HepG2 (cell line): ENCODE results near the gene ESR1. TPM values are rescaled to one million over a fixed set of nuclear protein-coding genes. Genes with fewer than 3 reads are reported as not detected.

ENCODE experiments used
- ATAC-seq: fragments of 200-7000 bp; cut with Tn5 transposase; 3 replicates; pipeline ENCODE4 v1.9.1; 2020; ENCODE audit warnings: mild to moderate bottlenecking, moderate library complexity
- BruUV-seq: library from RNA; stranded (reverse); fragments of 400-500 nt; replicated peaks from 2 replicates; lab custom pipeline; 2021; lab: Mats Ljungman, UMichigan
- CTCF ChIA-PET: fragments of 300-600 bp; formaldehyde crosslinking; extraction: SDS; loops from one replicate; lab custom pipeline; 2021; ENCODE audit warnings: low total read pairs, inconsistent platforms, low intra/inter-chr PET ratio; lab: Yijun Ruan, JAX
- POLR2A ChIA-PET: fragments of 350-600 bp; sonication (Branson Sonifier 250); formaldehyde crosslinking; loops from one replicate; lab custom pipeline; 2020; ENCODE audit warnings: antibody characterized with exemption, inconsistent platforms; lab: Yijun Ruan, JAX
- DNase-seq: peaks from one replicate; pipeline ENCODE4 v3.0.0-alpha.2; 2015; ENCODE audit warnings: low spot score
- FAIRE-seq: peaks from 3 replicates; lab custom pipeline; 2011; peaks lifted over from hg19 to GRCh38; lab: Jason Lieb, UNC
- H2AFZ ChIP-seq: one replicate; pipeline ENCODE4 v1.6.1; 2011; ENCODE audit warnings: low read length, inconsistent platforms
- H3K27ac ChIP-seq: fragments of 300-600 bp; 3 replicates; pipeline ENCODE4 v1.8.0; 2011; ENCODE audit warnings: mixed run types, mild to moderate bottlenecking, mixed read lengths, low read length, inconsistent platforms; ENCODE audit not compliant: insufficient read depth; ENCODE audit errors: extremely low read length
- H3K27me3 ChIP-seq, 2 experiments: fragments of 200-600 bp in 1 of 2; 2 replicates in 1 of 2; 3 replicates in 1 of 2; pipeline versions ENCODE4 v1.6.0 to v1.8.0; 2011; ENCODE audit warnings: low read length in 2 of 2, mild to moderate bottlenecking in 2 of 2, moderate library complexity in 2 of 2, inconsistent platforms in 1 of 2; ENCODE audit not compliant: insufficient read depth in 2 of 2, control insufficient read depth in 1 of 2
- H3K36me3 ChIP-seq, 2 experiments: fragments of 200-600 bp in 1 of 2; replicated peaks in 1 of 2; 2 replicates in 1 of 2; 3 replicates in 1 of 2; pipeline versions ENCODE4 v1.5.1 to v1.8.0; 2011; ENCODE audit warnings: low read length in 2 of 2, inconsistent platforms in 1 of 2; ENCODE audit not compliant: insufficient read depth in 2 of 2, control insufficient read depth in 1 of 2
- H3K4me1 ChIP-seq: 2 replicates; pipeline ENCODE4 v1.5.1; 2012; ENCODE audit warnings: low read length, inconsistent platforms; ENCODE audit not compliant: insufficient read depth
- H3K4me2 ChIP-seq: 2 replicates; pipeline ENCODE4 v1.6.0; 2011; ENCODE audit warnings: low read depth, low read length, inconsistent platforms
- H3K4me3 ChIP-seq, 3 experiments: fragments of 200-600 bp in 1 of 3; sonication (generic), shearing (Covaris generic) in 1 of 3; replicated peaks in 1 of 3; 2 replicates each; pipeline ENCODE4 v1.5.1; 2011 to 2016; ENCODE audit warnings: low read length in 3 of 3, inconsistent platforms in 2 of 3, low read depth in 2 of 3, mild to moderate bottlenecking in 2 of 3, control low read depth in 1 of 3, mixed read lengths in 1 of 3; ENCODE audit not compliant: insufficient read depth in 1 of 3
- H3K79me2 ChIP-seq: one replicate; pipeline ENCODE4 v1.6.1; 2011; ENCODE audit warnings: low read length, inconsistent platforms; ENCODE audit not compliant: insufficient read depth
- H3K9ac ChIP-seq: 2 replicates; pipeline ENCODE4 v1.6.0; 2011; ENCODE audit warnings: mild to moderate bottlenecking, low read depth, low read length, inconsistent platforms; ENCODE audit not compliant: insufficient read depth
- H3K9me3 ChIP-seq: 2 replicates; pipeline ENCODE4 v1.5.1; 2012; ENCODE audit warnings: mild to moderate bottlenecking, low read length
- H4K20me1 ChIP-seq: 2 replicates; pipeline ENCODE4 v1.6.0; 2011; ENCODE audit warnings: inconsistent platforms, mild to moderate bottlenecking, low read length, moderate library complexity; ENCODE audit not compliant: insufficient read depth
- RORA ChIP-seq: sonication (generic); formaldehyde crosslinking; IDR thresholded peaks from 2 replicates; pipeline ENCODE4 v1.5.0; 2020; ENCODE audit warnings: mild to moderate bottlenecking, missing genetic modification reagents, moderate library complexity
- SATB2 ChIP-seq: sonication (generic); formaldehyde crosslinking; IDR thresholded peaks from 2 replicates; pipeline ENCODE4 v1.5.0; 2020; ENCODE audit warnings: missing genetic modification reagents
- TBX3 ChIP-seq: fragments of 450-650 bp; IDR thresholded peaks from 2 replicates; pipeline ENCODE4 v1.6.1; 2017; ENCODE audit warnings: antibody characterized with exemption, mild to moderate bottlenecking, inconsistent platforms, borderline replicate concordance
- ZNF224 ChIP-seq: sonication (generic); formaldehyde crosslinking; IDR thresholded peaks from 2 replicates; pipeline ENCODE4 v1.5.0; 2020; ENCODE audit warnings: mild to moderate bottlenecking, missing genetic modification reagents
- ZNF331 ChIP-seq: sonication (generic); formaldehyde crosslinking; IDR thresholded peaks from 2 replicates; pipeline ENCODE4 v1.4.0; 2020; ENCODE audit warnings: missing genetic modification reagents
- ZNF550 ChIP-seq: sonication (generic); formaldehyde crosslinking; IDR thresholded peaks from 2 replicates; pipeline ENCODE4 v1.4.0; 2020; ENCODE audit warnings: mild to moderate bottlenecking, missing genetic modification reagents, borderline replicate concordance
- WGBS: methylation state at CpG from one replicate; pipeline ENCODE4 v1.1.6; 2017; ENCODE audit warnings: low lambda C conversion rate; 5-methylcytosine and 5-hydroxymethylcytosine counted together
- in situ Hi-C: cut with HindIII; loops from 2 replicates; pipeline ENCODE4 v1.10.0; 2017; ENCODE audit warnings: low pct_unique_long_range_greater_than_20kb; ENCODE audit not compliant: extremely low pct_ligation_motif_present
- intact Hi-C: fragments of 100-400 bp; cut with micrococcal nuclease; formaldehyde crosslinking; loops from one replicate; pipeline ENCODE4 v1.10.0; 2022; ENCODE audit not compliant: unreplicated experiment
- polyA plus RNA-seq, 8 experiments: library from polyadenylated mRNA; depleted of rRNA in 3 of 8; stranded (reverse) in 7 of 8; unstranded in 1 of 8; fragments of >200 nt; fragmentation: Illumina TruSeq in 4 of 8; extraction: Trizol in 4 of 8; gene quantifications; 2 replicates each; pipeline versions ENCODE4 v1.2.1 to v1.2.3, GENCODE V29; 2011 to 2016; ENCODE audit warnings: low read depth in 4 of 8, missing spikeins in 1 of 8, mixed read lengths in 1 of 8; ENCODE audit not compliant: insufficient read depth in 1 of 8
- total RNA-seq, 5 experiments: library from RNA; depleted of rRNA; stranded (reverse); fragments of >200 nt; fragmentation: Illumina TruSeq; extraction: Trizol; gene quantifications; 2 replicates each; pipeline ENCODE4 v1.2.3, GENCODE V29; 2016; ENCODE audit warnings: low read depth in 1 of 5
- TF ChIP-seq, protein P1 (sequence below): sonication (generic); formaldehyde crosslinking; IDR thresholded peaks from 2 replicates; pipeline ENCODE4 v1.4.0; 2020; ENCODE audit warnings: low read depth, mild to moderate bottlenecking, missing genetic modification reagents
- TF ChIP-seq, protein P2 (sequence below): sonication (generic); formaldehyde crosslinking; IDR thresholded peaks from 2 replicates; pipeline ENCODE4 v1.4.0; 2020; ENCODE audit warnings: missing genetic modification reagents

Gene ESR1
- total and polyA plus RNA-seq, 2 of the 13 experiments (the other 11 are each of a cell fraction or from before 2014, with no cell fraction given), result not detected

DNA sequence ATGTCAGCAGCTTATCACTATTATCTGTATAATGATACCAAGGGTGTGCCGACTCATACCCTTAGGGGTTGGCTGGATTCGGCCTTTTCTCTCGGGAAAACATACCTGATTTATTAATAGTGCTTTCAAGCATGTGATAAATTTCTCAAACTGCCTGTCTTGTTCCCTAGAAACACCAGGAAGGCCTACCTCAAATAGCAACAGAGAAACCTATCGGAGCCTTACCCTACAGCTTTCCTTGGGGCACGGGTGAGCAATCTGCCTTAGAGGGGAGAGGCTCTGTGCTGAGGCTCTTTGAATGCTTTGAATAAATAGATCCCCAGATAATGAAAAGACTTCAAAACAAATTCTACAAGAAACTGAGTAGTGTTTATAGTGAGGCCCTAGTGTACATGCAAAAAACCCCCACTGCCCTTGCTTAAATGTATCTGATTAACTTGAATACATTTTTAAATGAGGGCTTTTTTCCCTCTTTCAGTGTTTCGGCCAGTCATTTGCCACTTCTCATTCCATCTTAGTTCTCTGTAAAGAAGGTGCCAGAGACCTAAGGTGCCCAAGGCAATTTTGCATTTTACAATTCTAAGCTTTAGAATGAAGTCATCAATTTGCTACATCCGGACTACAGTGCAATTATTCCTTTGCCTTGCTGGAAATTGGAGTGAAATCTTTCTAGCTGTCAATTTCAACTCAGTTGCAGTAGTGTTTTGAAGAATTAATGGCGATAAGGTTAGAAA lies 320.1 kb downstream of the ESR1 start:
- DNase-seq (no peak), ATAC-seq (no peak), FAIRE-seq (no peak)
- 93% methylated on average over 8 of the region's 8 CpGs for WGBS
- Histone ChIP-seq H3K27me3 (no peaks in the 10 kb centered on the region), H4K20me1 (no peaks in the 10 kb centered on the region; the same call in 1 of the 2 replicates), H3K9ac (no peak overlapping the region), H3K9me3 (no peaks in the 10 kb centered on the region), H2AFZ (no peak overlapping the region), H3K4me1 (no peaks in the 10 kb centered on the region), H3K4me2 (no peak overlapping the region), H3K27ac (no peak overlapping the region), H3K79me2 (no peaks in the 10 kb centered on the region), H3K4me3 (no peak overlapping the region), H3K36me3 (no peaks in the 10 kb centered on the region)
- no TSS peak for BruUV-seq
- ChIA-PET POLR2A (no interaction called here), CTCF (no interaction called here)
- no peak for TF ChIP-seq ZNF224
- TF ChIP-seq, protein P1, sequence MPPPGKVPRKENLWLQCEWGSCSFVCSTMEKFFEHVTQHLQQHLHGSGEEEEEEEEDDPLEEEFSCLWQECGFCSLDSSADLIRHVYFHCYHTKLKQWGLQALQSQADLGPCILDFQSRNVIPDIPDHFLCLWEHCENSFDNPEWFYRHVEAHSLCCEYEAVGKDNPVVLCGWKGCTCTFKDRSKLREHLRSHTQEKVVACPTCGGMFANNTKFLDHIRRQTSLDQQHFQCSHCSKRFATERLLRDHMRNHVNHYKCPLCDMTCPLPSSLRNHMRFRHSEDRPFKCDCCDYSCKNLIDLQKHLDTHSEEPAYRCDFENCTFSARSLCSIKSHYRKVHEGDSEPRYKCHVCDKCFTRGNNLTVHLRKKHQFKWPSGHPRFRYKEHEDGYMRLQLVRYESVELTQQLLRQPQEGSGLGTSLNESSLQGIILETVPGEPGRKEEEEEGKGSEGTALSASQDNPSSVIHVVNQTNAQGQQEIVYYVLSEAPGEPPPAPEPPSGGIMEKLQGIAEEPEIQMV (CRISPR knock-in tag), result no peak
- no peak for TF ChIP-seq SATB2
- TF ChIP-seq TBX3, result no peak
- no peak for TF ChIP-seq RORA (CRISPR knock-in tag)
- no peak for TF ChIP-seq ZNF550 (CRISPR knock-in tag)
- TF ChIP-seq, protein P2, sequence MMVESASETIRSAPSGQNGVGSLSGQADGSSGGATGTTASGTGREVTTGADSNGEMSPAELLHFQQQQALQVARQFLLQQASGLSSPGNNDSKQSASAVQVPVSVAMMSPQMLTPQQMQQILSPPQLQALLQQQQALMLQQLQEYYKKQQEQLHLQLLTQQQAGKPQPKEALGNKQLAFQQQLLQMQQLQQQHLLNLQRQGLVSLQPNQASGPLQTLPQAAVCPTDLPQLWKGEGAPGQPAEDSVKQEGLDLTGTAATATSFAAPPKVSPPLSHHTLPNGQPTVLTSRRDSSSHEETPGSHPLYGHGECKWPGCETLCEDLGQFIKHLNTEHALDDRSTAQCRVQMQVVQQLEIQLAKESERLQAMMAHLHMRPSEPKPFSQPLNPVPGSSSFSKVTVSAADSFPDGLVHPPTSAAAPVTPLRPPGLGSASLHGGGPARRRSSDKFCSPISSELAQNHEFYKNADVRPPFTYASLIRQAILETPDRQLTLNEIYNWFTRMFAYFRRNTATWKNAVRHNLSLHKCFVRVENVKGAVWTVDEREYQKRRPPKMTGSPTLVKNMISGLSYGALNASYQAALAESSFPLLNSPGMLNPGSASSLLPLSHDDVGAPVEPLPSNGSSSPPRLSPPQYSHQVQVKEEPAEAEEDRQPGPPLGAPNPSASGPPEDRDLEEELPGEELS, result no peak
- no peak for TF ChIP-seq ZNF331
- in situ Hi-C loops, result no loop called here
- intact Hi-C loops, result loop anchor here (10.0 kb wide), 1 partner anchor 683 kb away; no protein-coding TSS in a partner anchor
